ENCODE data around the gene SLC16A9.

SLC16A9 gene

DNA sequence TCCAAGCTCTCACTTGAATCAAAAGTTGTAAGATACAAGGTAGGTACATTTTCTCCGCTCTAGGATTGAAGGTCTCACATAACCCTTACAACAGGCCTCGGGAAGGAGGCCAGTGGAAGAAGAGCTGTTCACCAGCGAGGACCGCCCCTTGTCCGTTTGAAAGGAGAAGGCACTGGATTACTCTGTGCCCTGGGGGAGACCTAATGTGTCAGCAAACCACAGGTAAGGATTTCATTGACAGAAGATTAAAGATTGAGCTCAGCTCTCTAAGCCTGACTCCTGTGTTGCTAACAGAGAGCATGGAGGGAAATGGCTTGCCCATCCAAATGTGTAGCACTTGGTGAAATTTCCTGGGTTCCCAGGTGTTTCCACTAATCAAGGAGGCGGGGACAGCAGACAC is 81.2 kb downstream of the SLC16A9 start:
- Histone ChIP-seq H3K27ac (no peak overlapping the region), H3K4me3 (ENCODE audit: low read depth, low read length) (no peak overlapping the region), H3K27me3 (ENCODE audit: insufficient read depth, low read depth, severe bottlenecking) (no peaks in the 10 kb centered on the region), H3K9me3 (ENCODE audit: severe bottlenecking) (no peaks in the 10 kb centered on the region), H3K36me3 (no peaks in the 10 kb centered on the region)
- DNase-seq, result peak; percentile 45
- TF ChIP-seq CTCF (IDR thresholded peaks at IDR 0.05; ENCODE audit: low read depth, low read length), result no peak

- Histone ChIP-seq H3K9me3 (ENCODE audit: severe bottlenecking) (no peaks in the 10 kb centered on the region), H3K4me3 (ENCODE audit: low read depth, low read length) (no peak overlapping the region), H3K27me3 (ENCODE audit: insufficient read depth, low read depth, severe bottlenecking) (no peaks in the 10 kb centered on the region), H3K36me3 (no peaks in the 10 kb centered on the region), H3K27ac (no peak overlapping the region)
- TF ChIP-seq CTCF (IDR thresholded peaks at IDR 0.05; ENCODE audit: low read depth, low read length), result no peak
- DNase-seq, result no peak
Observed at GRCh38 chr10:59627366-59628018, 82.2 kb downstream of the SLC16A9 start.

GRCh38 chr10:59626523-59626869 is 83.2 kb downstream of the SLC16A9 start:
- Histone ChIP-seq H3K27ac (no peak overlapping the region), H3K9me3 (ENCODE audit: severe bottlenecking) (no peaks in the 10 kb centered on the region), H3K36me3 (no peaks in the 10 kb centered on the region), H3K27me3 (ENCODE audit: insufficient read depth, low read depth, severe bottlenecking) (no peaks in the 10 kb centered on the region), H3K4me3 (ENCODE audit: low read depth, low read length) (no peak overlapping the region)
- no peak for TF ChIP-seq CTCF (IDR thresholded peaks at IDR 0.05; ENCODE audit: low read depth, low read length)
- DNase-seq, result no peak

DNA sequence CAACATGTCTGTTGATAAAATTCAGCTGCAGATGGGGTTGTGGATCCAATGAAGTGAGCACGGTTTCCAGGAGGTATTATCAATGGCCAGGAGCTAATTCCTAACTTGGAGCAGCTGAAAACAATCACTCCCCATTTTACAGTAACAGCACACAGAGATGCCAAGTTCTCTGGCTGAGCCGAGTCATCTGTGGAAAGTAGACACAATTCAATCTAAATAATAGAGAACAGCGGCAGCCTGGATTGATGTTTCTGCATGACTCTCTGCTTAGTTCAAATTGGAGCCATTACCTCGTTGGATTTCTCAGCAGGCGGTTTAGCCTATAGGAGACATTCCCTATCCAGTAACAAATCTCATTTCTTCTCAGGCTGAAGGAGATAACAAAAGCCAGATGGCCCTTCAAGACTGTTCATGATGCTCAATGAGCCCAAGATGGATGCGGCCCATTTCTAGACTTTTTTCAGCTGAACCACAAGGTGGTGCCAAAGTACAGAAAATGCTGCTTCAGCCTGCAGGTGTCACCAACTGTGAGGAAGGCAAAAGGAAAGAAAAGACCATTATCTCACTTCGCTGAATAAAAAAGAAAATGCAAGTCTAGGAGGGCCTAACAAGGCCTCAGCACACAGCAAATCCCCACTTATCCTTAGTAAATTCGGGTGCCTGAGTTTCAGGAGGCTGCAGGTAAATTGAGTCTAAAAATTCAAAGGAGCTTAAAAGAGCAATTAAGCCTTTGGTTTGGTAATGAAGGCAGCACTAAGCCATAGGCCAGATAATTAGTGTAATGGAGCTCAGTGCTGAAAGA is 83.7 kb downstream of the SLC16A9 start:
- H3K27ac ChIP-seq, result peak overlapping the region; percentile 19
- H3K9me3 ChIP-seq (ENCODE audit: severe bottlenecking), result no peaks in the 10 kb centered on the region
- peak; percentile 71 for DNase-seq
- no peaks in the 10 kb centered on the region for H3K27me3 ChIP-seq (ENCODE audit: insufficient read depth, low read depth, severe bottlenecking)
- no peaks in the 10 kb centered on the region for H3K36me3 ChIP-seq
- TF ChIP-seq CTCF (IDR thresholded peaks at IDR 0.05; ENCODE audit: low read depth, low read length), result peak; percentile 63
- no peak overlapping the region; the same call in 1 of the 2 replicates for H3K4me3 ChIP-seq (ENCODE audit: low read depth, low read length)

- TF ChIP-seq CTCF (IDR thresholded peaks at IDR 0.05; ENCODE audit: low read depth, low read length), result no peak
Observed at GRCh38 chr10:59624951-59625350, 84.7 kb downstream of the SLC16A9 start.

More at GRCh38 chr10:59624951-59625350, 84.7 kb downstream of the SLC16A9 start:
- no peak for DNase-seq
- no peak overlapping the region for H3K27ac ChIP-seq
- no peaks in the 10 kb centered on the region for H3K9me3 ChIP-seq (ENCODE audit: severe bottlenecking)
- no peak overlapping the region for H3K4me3 ChIP-seq (ENCODE audit: low read depth, low read length)
- no peaks in the 10 kb centered on the region for H3K27me3 ChIP-seq (ENCODE audit: insufficient read depth, low read depth, severe bottlenecking)
- no peaks in the 10 kb centered on the region for H3K36me3 ChIP-seq

Measured in WERI-Rb-1 (cell line).